ENCODE measurements around the gene CHMP2A.
"Not testable (repeated sequence)": the region's sequence is repeated elsewhere in the genome, so short reads cannot be mapped to it uniquely, and the experiment has no call there.

CHMP2A gene

DNA sequence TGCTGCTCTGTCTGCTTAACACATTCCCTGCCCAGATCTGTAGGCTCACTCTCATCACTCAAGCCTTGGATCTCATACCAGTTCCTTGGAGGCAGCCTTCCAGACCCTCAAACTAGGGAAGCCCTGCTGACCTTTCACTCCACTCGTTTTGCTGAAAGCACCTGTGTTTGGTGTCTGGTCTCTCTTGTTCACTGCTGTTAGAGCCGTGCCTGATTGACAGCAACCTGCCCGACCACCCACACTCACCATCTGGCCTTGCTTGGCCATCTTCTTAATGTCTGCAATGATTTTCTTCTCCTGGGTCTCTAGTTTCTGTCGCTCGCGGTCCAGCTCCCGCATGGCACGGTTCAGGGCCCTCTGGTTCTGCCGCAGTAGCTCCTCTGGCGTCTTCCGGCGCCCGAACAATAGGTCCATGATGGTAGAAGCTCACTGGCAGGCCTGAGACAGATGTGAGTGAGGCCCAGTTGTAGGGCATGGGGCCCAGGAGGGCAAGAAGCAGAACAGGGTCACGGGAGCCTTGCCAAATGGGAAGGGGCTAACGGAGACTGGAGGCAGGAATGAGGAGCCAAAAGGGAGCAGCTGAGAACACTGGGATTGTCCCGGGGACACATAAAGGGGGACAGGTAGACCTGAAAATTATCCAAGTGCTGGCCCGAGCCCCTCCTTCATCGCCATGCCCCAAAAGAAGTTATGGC lies 959 bp downstream of the CHMP2A start:
- no peak for DNase-seq

DNA sequence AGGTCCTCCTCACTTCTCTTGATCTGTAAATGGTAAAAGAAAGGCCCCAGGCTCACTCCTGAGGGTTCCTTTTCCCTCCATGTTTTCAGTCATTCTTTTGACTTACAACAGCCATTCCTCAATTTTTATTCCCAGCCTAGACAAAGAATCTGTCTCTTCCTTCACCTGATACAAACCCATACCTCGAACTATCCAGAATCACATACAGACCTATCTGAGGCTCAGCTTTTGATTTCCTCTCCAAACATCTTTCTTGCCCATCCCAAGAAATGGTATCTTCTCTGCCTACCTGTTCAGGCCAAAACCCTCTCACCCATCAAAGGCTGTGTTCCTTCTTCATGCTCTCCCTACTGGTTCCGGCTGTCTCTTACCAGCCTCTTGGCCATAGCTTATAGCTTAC lies 2.2 kb downstream of the CHMP2A start:
- DNase-seq: no peak

DNA sequence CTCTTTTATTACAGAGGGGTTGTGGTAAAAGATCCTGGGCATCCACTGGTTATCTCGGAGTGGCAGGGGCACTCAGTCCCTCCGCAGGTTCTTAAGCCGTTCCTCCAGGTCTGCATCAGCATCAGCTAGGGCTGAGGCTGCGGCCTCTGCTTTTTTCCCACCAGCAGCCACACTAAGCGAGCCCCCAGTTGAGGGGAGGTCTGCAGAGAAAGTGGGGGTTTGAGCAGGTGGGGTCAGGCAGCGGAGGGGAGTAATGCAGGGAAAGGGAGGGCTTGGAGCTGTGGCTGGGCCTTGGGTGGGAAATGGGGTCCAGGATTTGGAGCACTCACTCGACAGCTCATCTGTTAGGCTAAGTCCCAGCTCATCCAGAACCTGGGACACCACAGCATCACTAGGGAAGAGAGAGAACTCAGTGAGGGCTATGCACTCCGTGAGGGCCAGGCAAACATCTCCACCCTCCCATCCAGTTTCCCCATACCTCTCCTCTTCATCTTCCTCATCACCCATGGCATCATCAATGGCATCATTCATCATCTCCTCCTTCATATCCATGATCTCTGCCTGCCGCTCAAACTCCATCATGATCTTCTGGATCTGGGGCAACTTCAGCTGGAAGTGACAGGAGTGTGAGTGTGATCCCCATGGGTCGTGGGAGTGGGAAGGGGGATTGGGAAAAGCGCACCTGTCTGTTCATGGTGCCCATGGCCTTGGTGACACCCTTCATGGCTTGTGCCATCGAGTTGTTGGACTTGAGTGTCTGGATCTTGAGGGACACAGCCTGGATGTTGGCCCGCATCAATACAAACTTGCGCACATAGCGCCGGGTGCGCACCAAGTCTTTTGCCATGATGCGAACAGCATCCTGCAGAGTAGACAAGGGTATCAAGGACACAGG lies 3.1 kb downstream of the CHMP2A start:
- DNase-seq: no peak

DNA sequence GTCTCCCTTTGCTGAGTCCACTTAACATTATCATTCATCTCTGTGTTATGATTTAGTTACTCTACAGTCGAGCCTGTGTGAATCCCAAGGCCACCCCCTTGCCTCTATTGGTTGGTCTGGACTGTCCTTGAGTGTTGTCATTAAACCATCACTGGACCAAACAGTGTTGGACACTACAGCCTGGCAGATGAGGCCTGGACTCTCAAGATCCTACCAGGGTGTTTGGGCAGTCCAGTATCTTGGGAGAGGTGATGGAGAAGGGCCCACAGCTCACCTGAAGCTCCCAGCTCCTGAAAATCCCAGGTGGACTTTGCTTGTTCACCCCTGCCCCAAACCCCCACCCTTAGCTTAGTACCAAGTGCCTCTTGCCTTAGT lies 3.8 kb downstream of the CHMP2A start:
- no peak for DNase-seq

DNA sequence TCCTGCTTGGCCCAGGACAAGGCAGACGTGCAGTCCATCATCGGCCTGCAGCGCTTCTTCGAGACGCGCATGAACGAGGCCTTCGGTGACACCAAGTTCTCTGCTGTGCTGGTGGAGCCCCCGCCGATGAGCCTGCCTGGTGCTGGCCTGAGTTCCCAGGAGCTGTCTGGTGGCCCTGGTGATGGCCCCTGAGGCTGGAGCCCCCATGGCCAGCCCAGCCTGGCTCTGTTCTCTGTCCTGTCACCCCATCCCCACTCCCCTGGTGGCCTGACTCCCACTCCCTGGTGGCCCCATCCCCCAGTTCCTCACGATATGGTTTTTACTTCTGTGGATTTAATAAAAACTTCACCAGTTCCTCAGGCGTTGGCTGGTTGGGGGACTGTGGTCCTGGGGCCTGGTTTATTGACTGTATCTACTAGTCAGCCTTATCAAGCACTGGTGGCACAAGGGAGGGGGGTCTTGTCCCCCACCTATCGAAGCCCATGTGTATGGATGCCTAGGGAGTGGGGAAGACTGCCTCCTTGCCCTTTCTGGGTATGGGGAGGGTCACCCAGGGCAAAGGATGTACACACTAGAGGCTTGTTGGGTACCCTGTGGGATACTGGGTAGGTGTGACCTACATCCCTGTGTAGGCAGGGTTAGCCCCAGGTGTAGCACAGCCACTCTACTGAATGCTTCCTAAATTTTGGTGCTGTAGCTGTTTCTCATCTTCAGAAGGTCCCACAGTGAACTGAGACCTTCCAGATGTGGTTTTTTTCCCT lies 4.4 kb downstream of the CHMP2A start:
- DNase-seq: no peak

DNA sequence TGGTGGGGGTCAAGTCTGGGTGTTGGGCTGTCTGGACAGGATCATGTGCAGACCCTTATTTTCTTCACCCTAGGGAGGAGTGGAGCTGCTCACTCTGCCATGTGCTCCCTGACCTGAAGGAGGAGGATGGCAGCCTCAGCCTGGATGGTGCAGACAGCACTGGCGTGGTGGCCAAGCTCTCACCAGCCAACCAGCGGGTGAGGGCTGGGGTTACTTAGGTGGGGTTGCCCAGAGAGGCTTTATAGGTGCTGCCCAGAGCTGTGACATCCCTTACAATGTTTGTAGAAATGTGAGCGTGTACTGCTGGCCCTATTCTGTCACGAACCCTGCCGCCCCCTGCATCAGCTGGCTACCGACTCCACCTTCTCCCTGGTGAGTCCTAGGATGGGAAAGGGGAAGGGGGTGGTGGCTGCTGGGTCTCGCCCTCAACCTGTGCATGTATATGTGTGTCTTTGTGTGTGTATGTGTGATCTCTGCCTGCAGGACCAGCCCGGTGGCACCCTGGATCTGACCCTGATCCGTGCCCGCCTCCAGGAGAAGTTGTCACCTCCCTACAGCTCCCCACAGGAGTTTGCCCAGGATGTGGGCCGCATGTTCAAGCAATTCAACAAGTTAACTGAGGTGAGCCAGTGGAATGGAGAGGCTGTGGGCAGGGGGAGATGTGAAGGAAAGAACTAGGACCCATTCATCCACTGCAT lies 5.1 kb downstream of the CHMP2A start:
- DNase-seq: no peak

DNA sequence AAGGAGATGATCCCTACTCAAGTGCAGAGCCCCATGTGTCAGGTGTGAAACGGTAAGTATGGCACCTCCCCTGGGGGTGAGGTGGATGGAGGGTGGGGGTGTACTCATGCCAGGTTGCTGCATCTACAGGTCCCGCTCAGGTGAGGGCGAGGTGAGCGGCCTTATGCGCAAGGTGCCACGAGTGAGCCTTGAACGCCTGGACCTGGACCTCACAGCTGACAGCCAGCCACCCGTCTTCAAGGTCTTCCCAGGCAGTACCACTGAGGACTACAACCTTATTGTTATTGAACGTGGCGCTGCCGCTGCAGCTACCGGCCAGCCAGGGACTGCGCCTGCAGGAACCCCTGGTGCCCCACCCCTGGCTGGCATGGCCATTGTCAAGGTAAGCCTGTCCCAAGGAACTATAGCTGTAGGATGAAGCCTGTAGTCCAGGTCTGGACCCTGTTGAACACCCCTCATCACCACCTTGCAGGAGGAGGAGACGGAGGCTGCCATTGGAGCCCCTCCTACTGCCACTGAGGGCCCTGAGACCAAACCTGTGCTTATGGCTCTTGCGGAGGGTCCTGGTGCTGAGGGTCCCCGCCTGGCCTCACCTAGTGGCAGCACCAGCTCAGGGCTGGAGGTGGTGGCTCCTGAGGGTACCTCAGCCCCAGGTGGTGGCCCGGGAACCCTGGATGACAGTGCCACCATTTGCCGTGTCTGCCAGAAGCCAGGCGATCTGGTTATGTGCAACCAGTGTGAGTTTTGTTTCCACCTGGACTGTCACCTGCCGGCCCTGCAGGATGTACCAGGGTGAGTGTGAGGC lies 5.8 kb downstream of the CHMP2A start:
- DNase-seq: no peak

DNA sequence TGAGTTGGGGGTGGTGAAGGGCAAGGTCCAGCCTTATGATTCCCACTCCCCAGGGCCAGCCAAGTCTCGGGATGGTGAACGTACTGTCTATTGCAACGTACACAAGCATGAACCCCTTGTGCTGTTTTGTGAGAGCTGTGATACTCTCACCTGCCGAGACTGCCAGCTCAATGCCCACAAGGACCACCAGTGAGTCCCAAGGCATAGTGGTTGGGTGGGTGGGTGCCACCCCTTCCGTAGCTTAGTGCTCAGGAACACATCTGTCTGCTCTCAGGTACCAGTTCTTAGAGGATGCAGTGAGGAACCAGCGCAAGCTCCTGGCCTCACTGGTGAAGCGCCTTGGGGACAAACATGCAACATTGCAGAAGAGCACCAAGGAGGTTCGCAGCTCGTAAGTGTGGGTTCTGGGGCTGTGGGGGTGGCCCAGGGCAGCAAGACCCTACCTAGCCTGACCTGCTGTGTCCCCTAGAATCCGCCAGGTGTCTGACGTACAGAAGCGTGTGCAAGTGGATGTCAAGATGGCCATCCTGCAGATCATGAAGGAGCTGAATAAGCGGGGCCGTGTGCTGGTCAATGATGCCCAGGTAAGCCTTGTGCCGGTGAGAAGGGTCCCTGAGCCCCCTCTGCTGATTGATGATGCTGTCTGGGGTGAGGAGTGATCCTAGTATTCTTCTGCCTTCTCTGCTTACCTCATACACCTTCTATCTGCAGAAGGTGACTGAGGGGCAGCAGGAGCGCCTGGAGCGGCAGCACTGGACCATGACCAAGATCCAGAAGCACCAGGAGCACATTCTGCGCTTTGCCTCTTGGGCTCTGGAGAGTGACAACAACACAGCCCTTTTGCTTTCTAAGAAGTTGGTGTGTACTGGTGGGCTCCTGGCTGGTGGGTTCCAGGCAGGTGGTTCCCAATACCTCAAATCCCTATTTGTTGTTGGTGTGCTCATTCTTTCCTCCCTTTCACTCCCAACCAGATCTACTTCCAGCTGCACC lies 7.3 kb downstream of the CHMP2A start:
- DNase-seq: no peak

DNA sequence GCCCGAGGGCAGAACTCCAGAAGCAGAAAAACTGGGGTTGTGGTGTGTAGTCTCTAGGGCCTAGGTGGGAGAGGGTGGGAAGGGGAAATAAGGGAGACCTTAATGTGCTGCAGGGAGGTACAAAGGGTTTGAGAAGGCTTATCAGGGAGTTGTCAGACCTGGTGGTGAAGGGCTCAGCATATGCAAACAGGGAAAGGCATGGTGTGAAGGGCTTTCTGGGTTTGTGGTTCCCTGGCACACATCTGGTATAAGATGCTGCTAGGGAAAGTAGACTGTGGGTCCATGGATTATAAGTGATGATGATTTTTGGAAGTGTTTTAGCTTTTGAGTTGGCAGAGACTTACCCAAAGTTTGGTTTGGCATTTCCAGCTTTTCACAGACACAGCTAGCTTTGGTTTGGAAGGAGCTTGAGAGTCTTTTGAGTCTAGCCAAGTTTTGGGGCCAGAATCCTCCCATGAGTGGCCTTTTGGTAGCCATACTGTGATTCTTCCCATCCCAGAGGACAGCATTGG lies 8.8 kb downstream of the CHMP2A start:
- no peak for DNase-seq

DNA sequence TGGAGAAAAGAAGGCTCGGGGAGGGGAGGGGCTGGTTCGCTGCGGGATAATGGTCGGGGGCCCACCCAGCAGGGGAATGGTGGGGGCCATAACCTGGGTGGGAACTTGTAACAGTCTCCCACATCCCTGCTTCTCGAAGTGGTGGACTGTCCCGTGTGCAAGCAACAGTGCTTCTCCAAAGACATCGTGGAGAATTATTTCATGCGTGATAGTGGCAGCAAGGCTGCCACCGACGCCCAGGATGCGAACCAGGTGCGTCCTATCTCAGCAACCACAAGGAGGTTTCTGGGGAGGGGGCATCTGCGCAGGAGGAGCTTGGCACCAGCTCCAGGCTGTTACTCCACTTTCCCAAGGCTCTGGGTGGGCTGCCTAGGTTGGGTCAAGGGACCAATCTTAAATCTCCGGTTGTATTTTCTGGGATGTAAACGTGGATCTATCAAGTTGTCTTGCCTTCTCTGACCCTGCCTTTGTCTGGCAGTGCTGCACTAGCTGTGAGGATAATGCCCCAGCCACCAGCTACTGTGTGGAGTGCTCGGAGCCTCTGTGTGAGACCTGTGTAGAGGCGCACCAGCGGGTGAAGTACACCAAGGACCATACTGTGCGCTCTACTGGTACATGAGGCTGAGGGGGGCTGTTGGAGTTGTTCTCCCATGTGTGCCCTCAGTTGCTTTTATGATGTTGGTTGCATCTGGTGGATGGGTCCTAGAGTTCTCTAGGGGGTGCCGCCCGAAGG lies 9.5 kb downstream of the CHMP2A start:
- no peak for DNase-seq

DNA sequence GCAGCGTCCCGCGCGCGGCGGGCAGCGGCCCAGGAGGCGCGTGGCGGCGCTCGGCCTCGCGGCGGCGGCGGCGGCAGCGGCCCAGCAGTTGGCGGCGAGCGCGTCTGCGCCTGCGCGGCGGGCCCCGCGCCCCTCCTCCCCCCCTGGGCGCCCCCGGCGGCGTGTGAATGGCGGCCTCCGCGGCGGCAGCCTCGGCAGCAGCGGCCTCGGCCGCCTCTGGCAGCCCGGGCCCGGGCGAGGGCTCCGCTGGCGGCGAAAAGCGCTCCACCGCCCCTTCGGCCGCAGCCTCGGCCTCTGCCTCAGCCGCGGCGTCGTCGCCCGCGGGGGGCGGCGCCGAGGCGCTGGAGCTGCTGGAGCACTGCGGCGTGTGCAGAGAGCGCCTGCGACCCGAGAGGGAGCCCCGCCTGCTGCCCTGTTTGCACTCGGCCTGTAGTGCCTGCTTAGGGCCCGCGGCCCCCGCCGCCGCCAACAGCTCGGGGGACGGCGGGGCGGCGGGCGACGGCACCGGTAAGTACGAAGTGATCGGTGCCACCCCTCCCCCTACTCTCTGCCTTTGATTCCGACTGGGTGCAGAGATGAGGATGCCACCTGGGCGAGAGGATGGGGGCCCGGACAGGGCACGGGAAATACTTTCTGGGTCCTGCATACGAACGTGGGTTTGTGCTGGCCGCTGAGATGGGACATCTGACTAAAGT lies 10.2 kb downstream of the CHMP2A start:
- no peak for DNase-seq

DNA sequence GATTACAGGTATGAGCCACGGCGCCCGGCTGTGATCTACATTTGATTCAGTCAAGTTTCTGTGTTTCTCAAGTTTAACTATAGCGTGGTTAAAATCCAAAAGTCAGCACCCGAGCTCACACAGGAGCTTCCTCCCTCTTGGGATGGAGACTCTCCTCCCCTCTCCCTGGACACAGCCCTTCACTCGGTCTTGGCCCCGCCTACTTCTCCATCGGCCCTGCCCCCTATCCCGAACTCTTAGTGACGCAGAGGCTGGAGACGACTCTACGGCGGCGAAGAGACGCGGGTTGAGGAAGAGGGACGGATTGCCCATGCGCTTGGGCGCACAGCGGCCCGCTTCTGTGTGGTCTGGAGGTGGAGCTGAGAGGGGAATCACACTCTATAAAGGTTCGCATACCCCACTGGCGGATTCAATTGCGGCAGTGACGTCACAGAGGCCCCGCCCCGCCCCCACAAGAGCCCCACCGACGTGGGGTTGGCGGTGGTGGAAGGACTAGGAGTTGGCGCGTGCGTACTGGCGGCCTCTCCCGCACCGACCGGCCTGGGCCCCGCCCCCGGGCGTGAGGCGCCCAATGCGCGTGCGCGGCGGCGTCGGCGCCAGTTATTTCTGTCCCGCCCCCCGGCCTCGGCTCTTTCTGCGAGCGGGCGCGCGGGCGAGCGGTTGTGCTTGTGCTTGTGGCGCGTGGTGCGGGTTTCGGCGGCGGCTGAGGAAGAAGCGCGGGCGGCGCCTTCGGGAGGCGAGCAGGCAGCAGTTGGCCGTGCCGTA lies 10.9 kb downstream of the CHMP2A start, which contains the start of gene TRIM28:
Gene TRIM28 (plus strand): TSS at position 239 of the 765 bp plus-strand sequence. CDS start 694 bp downstream, outside the sequence.
- DNase-seq: no peak

DNA sequence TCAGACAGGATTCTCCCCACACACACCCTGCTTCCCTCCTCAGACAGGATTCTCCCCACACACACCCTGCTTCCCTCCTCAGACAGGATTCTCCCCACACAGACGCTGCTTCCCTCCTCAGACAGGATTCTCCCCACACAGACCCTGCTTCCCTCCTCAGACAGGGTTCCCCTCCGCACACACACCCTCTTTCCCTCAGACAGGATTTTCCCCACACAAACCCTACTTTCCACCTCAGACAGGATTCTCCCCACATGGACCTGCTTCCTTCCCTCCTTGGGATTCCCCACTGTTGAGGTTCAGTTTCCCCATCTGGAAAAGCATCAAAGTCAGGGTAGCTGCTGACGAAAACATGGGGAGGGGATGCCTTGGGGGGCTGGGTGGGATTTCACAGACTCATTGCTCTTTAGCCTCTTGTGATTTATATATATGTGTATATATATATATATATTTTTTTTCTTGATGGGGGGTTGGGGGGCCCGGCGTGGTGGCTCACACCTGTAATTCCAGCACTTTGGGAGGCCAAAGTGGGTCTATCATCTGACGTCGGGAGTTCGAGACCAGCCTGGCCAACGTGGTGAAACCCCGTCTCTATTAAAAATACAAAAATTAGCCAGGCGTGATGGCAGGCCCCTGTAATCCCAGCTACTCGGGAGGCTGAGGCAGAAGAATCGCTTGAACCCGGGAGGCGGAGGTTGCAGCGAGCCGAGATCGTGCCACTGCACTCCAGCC lies 12.1 kb downstream of the CHMP2A start:
- not testable (repeated sequence) for DNase-seq

DNA sequence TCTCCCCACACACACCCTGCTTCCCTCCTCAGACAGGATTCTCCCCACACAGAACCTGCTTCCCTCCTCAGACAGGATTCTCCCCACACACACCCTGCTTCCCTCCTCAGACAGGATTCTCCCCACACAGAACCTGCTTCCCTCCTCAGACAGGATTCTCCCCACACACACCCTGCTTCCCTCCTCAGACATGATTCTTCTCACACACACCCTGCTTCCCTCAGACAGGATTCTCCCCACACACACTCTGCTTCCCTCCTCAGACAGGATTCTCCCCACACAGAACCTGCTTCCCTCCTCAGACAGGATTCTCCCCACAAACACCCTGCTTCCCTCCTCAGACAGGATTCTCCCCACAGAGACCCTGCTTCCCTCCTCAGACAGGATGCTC lies 15.7 kb downstream of the CHMP2A start:
- DNase-seq: not testable (repeated sequence)

DNA sequence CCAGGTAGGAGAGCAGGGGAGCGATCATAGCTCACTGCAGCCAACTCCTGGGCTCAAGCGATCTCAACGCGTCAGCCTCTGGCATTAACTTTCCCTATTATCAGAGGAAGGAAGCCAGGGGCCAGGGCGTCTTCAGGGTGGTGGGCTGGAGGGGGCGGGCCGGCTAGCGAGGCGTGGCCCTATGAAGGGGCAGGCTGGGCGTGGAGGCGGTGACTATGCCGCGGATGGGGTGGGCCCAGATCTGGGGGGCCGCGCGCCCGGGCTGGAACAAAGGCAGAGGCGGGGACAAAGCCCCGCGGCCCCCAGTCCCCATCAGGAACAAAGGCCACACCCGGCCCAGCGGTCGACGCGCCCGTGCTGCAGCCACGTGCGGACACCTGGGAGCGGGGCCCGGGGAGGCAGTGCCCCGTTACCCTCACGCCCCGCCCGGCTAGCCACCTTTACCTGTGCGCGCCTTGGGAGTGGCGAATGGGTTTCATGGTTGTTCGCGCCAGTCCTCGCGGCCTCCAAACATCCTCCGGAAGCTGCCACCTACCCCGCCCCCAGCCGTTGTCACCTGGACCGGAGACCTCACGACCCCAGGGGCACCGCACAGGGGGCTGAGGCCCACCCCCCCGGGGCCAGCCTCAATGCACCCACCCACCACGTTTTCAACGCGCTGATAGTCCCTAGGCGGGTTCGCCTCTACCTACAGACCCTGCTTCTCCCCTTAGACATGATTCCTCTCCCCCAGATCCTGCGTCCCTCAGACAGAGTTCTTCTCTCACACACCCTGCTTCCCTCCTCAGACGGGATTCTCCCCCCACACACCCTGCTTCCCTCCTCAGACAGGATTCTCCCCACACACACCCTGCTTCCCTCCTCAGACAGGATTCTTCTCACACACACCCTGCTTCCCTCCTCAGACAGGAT lies 16.4 kb downstream of the CHMP2A start:
- DNase-seq: peak; percentile 77 to 81
